Activated CD8-positive, alpha-beta memory T cell treated with anti-CD3 and anti-CD28 coated beads for 48 hours (primary cell): ENCODE results near the gene SORCS2.

Experiments
- DNase-seq, 3 experiments: peaks; one replicate each; pipeline ENCODE4 v3.0.0-alpha.2; 2020; ENCODE audit warnings: low read depth in 2 of 3, low spot score in 2 of 3

The SORCS2 gene

DNA sequence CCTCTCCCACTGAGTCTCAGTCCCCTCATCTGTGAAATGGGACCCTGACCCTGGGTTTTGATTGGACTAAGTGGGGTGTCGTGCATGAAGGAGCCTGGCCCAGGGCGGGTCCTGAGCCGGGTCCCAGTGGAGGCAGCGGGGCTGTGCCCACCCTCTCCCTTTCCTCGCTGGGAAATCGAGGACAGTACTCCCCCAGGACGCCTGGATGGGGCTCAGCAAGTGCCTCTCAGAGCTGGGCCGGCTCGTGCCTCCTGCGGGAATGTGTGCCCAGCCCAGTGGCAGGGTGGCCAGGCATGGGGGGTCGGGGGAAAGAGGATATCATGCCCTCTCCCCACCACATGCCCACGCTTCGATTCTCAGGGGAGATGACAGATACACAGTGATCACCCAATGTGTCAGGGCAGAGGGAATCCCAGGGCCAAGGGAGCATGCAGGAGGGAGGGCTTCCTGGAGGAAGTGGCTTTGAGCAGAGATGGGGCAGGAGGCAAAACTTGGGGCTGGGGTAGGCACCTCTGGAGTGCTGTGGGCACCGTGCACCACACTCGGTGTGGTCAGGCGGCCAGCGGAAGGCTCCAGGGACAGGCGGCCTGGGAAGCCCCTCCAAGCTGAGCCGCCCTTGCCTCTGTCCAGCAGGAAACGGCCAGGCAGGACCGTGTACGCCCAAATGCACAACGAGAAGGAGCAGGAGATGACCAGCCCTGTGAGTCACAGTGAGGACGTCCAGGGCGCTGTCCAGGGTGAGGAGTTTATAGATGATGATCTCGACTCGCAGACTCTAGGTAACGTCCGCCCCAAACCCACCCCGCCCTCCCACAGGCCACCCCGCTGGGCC is 544.3 kb downstream of the SORCS2 start:
- DNase-seq: no peak

DNA sequence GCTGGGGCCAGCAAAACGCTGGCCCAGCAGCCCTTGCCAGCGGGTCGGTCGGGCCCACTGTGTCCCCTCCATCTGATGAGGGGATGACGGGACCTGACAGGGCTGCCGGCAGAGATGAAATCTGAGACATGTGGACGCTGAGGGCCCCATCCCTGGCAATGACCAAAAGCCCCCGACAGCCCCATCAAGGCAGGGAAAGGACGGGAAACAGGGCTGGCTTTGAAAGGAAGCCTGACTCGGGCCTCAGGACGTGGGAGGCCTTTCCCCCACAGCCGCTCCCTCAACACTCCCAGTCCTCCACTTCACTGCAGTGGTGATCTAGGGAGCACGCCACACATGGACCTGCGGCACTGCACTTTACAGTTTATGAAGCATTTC is 544.9 kb downstream of the SORCS2 start:
- no peak for DNase-seq

DNA sequence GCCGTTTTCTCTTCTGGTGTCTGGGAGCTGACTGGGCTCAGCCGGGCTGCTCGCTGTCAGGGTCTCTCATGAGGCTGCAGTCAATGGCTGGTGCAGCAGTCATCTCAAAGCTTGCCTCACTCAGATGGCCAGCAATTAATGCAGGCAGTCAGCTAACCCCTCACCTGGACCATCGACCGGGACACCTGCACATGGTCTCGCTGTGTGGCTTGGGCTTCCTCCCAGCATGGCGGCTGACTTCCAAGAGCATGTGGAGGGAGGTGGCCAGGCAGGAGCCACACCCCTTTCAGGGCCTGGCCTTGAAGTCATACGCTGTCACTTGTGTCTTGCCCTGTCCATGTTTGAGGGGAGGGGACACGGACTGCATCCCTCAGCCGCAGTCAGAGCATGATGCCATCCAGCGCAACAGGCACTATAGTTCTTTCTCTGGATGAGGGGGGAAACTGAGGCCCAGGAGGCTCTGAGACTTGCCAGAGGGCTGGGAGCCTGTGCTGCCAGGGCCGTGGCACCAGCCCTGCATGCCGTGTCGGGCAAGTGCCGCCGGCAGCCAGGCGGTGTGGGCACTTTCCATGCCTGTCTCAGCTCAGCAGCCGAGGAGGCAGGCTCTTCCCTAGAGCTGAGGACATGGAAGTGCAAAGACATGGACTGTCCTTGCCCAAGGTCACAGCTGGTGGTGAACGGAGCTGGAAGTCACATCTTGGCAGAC is 545.6 kb downstream of the SORCS2 start:
- no peak for DNase-seq

DNA sequence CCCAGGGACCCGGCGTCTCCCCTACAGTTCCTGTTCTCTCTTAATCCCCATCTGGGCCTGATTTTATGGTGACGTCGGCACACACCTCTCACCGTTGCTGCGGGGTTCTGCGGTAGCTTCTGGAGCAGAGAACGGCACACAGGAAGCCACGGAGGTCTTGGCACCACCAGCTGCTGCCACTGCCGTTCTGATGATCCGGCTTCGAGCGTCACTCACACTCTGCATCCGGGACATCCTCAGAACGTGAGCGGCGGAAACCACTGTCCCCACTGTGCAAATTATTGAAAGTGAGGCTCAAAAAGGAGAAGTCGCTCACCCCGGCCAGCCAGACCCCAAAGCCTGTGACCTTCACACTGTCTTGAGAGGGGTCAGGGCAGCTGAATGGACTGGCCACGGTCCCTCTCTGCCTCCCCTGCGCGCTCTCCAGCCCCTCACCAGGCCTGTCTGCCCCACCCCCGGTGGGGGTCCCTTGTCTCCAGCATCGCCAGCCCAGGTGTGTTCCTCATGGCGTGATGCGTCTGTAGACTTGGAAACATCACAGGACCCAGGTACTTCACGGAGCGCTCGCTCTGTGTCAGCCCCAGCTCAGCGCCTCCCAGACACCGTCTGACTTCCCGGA is 546.2 kb downstream of the SORCS2 start:
- DNase-seq: no peak

- DNase-seq: no peak
Observed at GRCh38 chr4:7739077-7739917, 547.0 kb downstream of the SORCS2 start.

GRCh38 chr4:7739918-7740865 is 547.9 kb downstream of the SORCS2 start:
- DNase-seq: no peak

- no peak for DNase-seq
Observed at GRCh38 chr4:7740866-7741525, 548.7 kb downstream of the SORCS2 start.

DNA sequence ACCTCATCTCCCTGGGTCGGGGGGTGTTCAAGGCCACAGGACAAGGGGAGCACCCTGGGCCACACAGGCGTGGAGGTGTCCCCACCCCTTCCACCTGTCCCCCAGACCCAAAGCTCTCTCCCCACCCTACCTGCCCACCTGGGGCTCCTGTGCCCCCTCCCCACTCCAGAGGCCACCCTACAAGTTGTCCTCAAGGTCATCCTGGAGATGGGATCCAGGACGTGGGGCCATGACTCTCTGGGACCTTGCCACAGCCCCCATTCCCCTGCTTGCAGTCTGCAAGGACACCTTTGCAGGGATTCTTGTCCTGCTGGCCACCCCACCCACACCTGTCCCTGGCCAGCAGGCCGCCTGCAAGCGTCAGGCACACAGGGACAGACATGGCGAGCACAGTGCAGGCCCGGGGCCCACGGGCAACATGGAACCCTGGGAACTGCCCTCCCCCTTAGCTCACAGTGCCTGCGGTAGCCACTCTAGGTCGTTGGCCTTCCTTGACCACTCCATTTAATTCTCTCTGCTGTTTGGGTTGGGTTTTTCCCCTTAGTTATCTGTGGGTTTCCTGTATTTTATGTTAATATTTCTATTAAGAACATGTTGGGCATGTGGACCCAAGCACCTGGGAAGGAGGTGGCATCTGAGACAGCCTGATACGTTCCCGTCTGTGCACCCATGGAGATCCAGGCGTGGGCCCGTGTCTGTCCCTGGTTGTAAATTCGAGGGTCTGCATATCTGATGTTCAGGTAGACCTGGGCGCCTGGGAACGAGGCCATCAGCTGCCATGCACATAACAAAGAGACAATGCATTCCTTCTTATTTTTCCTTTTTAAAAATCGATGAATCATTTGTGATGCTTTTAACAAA is 549.8 kb downstream of the SORCS2 start:
- no peak for DNase-seq

DNA sequence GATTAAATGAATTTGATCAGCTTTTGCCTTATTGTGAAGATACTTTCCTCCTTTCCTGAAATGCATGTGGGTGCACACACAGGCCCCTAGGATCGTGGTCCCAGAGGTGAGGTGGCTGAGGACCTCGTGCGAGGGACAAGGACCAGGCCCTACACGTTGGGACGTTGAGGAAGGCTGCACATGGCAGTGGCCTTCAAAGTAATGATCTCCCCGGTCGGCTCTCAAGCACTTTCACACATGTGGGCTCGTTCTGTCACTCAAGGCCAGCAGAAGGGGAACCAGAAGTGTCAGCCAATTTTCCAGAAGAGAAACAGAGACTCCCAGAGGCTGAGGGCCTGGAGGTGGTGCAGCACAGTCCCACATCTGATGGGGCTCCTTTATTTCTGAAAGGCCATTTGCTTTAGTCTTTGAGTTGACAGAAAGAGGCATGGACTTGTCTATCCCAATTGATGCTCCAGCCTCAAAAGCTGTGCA is 550.5 kb downstream of the SORCS2 start:
- DNase-seq: no peak

DNA sequence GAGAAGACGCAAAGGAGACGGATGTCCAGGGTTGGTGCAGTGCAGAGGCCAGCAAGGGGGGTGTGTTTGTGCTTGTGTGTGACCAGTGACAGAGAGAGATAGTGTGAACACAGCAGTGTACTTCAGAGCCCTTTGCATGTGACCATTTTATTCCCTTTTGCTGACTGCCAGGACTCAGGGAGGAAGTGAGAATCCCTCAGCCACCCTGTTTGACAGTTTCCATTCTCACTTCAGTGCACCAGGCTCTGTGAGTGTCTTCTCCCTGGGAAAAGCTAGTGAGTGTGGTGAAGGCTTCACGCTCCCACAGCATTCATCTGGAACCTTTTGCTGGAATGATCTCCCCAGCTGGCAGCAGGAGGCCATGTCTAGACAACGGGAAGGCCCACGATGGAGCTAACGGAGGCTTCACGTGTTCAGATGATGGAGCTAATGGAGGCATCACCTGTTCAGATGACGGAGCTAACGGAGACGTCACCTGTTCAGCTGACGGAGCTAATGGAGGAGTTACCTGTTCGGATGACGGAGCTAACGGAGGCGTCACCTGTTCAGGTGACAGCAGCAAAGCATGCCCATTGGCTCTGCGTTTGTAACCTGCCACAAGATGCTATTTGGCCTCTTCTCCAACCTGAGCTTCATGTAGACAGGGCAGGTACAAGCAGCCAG is 551.9 kb downstream of the SORCS2 start:
- no peak for DNase-seq

- DNase-seq: no peak
Observed at GRCh38 chr4:7745301-7745885, 553.1 kb downstream of the SORCS2 start.

DNA sequence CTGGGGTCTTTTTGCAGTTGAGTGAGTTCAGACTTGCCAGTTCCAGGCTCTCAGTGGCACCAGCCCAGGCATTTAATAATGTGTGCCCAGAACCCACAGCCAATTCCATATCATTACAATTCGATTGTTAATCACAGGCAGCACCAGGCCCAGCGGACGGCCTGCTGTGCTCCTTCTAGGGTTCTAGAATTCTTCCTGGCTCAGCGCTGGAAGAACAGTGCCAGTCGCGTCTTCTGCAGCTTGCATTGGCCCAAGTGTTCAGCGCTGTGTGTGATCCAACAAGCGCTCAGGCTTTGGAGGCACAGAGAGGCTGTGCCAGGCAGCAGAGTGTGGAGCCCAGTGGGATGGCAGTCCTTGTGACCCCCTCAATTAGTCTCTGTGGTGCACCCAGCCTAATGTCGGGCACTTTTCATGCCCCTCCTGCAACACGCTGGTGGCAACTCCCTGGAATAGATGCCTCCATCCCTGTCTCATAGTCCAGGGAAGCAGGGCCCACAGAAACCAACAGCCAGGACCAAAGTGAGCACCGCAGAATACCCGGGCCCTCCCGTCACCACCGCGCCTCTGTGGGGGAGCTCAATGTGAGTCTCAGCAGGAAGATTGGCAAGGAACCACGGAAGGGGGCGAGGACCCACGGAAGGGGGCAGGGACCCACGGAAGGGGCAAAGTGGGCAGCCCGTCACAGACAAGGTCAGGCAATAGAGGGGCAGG is 554.2 kb downstream of the SORCS2 start:
- DNase-seq: no peak

DNA sequence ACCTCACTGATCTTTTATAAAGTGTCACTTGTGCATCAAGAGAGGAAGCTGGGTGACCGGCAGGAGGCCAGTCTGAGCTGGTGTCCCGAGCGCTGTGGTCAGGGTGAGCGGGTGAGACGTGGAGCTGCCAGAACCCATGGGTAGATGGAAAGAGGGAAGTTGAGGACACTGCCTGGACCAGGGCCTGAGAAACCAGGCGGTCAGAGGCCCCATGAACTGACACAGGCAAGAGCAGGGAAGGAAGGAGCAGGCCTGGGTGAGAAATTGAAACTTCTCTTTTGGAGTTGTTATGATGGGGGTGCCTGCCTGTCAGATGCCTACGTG is 554.7 kb downstream of the SORCS2 start:
- no peak for DNase-seq

- DNase-seq: no peak
Observed at GRCh38 chr4:7747566-7747965, 555.2 kb downstream of the SORCS2 start.

DNA sequence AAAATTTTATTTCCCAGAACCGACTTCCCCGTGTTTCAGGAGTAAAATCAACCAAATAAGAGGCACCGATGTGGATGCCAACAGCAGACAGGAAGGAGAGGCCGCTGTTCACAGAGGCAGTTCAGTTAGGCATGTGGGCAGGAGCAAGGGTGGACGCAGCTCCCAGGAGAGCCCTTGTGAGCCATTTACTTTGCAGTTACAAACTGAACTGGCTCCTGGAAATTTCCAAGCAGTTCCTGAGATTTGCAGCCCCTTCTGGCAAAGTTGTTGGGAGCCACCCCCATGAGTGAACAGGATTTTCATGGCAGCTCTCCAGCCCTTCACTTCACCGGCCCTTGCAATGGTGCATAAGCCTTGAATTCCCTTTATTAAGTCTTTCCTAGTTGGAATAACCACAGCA is 558.2 kb downstream of the SORCS2 start:
- no peak for DNase-seq

- DNase-seq: no peak
Observed at GRCh38 chr4:7750972-7751371, 558.6 kb downstream of the SORCS2 start.

DNA sequence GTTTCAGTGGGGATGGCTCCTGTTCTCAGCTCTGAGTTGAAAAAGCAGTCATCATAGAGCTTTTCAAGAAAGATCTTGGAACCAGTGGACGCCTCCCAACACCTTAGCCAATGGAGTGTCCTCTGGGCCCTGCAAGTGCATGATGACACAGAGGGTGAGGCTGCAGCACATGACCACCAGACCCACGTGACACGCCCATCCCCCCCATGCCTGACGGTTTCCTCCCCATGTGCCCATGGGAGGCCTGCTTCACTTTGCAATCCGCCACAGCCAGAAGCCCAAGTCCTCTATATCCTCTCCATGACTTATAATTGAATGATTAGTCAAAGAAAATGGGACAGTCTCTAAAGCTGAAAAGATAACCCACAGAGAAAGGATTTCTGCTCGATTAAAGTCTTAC is 560.3 kb downstream of the SORCS2 start:
- no peak for DNase-seq
